SKM-1 (cell line): ENCODE results near the gene LRRFIP1.

Experiments
- DNase-seq: peaks from one replicate; lab custom pipeline; 2025; ENCODE audit not compliant: unreplicated experiment; lab: John Stamatoyannopoulos, UW

The LRRFIP1 gene

GRCh38 chr2:237820421-237820820 is 193.0 kb downstream of the LRRFIP1 start:
- DNase-seq: no peak

GRCh38 chr2:237823544-237823943 is 196.2 kb downstream of the LRRFIP1 start:
- DNase-seq: no peak

- DNase-seq: no peak
Observed at GRCh38 chr2:237824085-237824484, 196.7 kb downstream of the LRRFIP1 start.

DNA sequence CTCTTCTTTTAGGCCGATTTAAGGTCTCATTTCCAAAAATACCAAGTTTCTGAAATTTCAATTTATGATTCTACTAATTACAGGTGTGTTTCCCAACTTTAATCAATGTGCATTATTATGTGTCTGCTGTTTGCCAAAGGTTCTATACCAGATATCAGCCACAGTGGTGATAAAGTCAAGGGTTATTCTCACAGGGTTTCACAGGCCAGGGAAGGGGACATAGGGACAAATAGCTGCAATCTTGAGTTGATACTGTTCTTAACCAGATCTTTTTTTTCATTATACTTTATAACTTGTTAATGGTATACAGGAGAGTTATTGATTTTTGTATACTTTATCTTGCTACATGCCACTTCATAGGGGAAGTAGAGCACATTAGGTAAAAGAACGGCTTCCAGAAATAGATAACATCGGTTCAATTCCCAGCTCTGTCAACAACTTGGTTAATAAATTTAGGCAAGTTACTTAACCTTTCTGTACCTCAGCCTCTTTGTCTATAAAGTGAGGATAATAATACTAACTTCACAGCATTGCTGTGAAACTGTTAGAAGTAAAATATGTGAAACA is 200.1 kb downstream of the LRRFIP1 start:
- DNase-seq: no peak
